Gastrocnemius medialis (tissue), 4 donors: ENCODE measurements around the gene PTPN23. TPM values are rescaled to one million over a fixed set of nuclear protein-coding genes. Genes with fewer than 3 reads are reported as not detected.

Source experiments
- ATAC-seq, 2 donors: fragments of 150-250 bp; one replicate each; pipeline ENCODE4 v1.9.1; 2016
- DNase-seq, 2 donors: peaks; one replicate each; pipeline ENCODE4 v3.0.0-alpha.2; 2019
- H3K27ac ChIP-seq, 4 donors: fragments of 200-600 bp; sonication (generic); 1 replicate in 1 of 4; 2 replicates in 3 of 4; pipeline ENCODE4 v1.5.1; 2016 to 2018; ENCODE audit warnings: mild to moderate bottlenecking in 2 of 4, moderate library complexity in 1 of 4
- H3K27me3 ChIP-seq, 3 donors: fragments of 200-600 bp; sonication (generic) in 2 of 3; 1 replicate in 1 of 3; 2 replicates in 2 of 3; pipeline versions ENCODE4 v1.5.1 to v1.6.0; 2016 to 2019; ENCODE audit warnings: mild to moderate bottlenecking in 1 of 3, moderate library complexity in 1 of 3
- H3K36me3 ChIP-seq, 2 donors: fragments of 200-600 bp; sonication (generic) in 1 of 2; one replicate each; pipeline ENCODE4 v1.5.1; 2017 to 2018
- H3K4me1 ChIP-seq, 2 donors: fragments of 200-600 bp; sonication (generic) in 1 of 2; one replicate each; pipeline ENCODE4 v1.5.1; 2016 to 2017; ENCODE audit warnings: mild to moderate bottlenecking in 2 of 2
- H3K4me3 ChIP-seq, 4 donors: fragments of 200-600 bp; sonication (generic) in 3 of 4; 1 replicate in 1 of 4; 2 replicates in 3 of 4; pipeline ENCODE4 v1.5.1; 2016 to 2019; ENCODE audit warnings: mild to moderate bottlenecking in 2 of 4
- H3K9me3 ChIP-seq, 3 donors: fragments of 200-600 bp; sonication (generic) in 2 of 3; 1 replicate in 1 of 3; 2 replicates in 2 of 3; pipeline ENCODE4 v1.5.1; 2016 to 2019
- POLR2A ChIP-seq, 2 donors: fragments of 450-650 bp; IDR thresholded peaks; one replicate each; pipeline ENCODE4 v1.6.1; 2017; ENCODE audit warnings: antibody characterized with exemption in 2 of 2, mild to moderate bottlenecking in 2 of 2, moderate library complexity in 2 of 2
- in situ Hi-C, 4 donors: fragments of 200-750 bp; cut with MboI; loops; one replicate each; pipeline versions ENCODE4 v1.15.0 to v1.8.0; 2017; ENCODE audit warnings: low sequenced_read_pairs in 4 of 4
- intact Hi-C: fragments of 100-400 bp; cut with DNase I; formaldehyde crosslinking; loops from one replicate; pipeline ENCODE4 v1.15.1; 2023; ENCODE audit warnings: low total_unique reads
- total RNA-seq, 4 donors: library from RNA; depleted of rRNA; stranded (reverse); fragments of >200 nt; gene quantifications; one replicate each; pipeline versions ENCODE4 v1.1.0 to v1.2.3, GENCODE V29; 2016
- TF ChIP-seq, protein P1 (sequence below), 5 experiments: fragments of 450-650 bp in 3 of 5; fragments of 200-600 bp in 2 of 5; sonication (generic) in 2 of 5; IDR thresholded peaks in 4 of 5; conservative IDR thresholded peaks in 1 of 5; 1 replicate in 4 of 5; 2 replicates in 1 of 5; pipeline ENCODE4 v1.5.1; 2016 to 2019; ENCODE audit warnings: antibody characterized with exemption in 5 of 5, mild to moderate bottlenecking in 3 of 5, moderate library complexity in 3 of 5

The PTPN23 gene
- total RNA-seq, 4 donors from 2014 or later, result 10.5 to 37.3 (median 23.7) TPM

- TF ChIP-seq POLR2A (IDR thresholded peaks at IDR 0.05), result no peak
- TF ChIP-seq, protein P1, sequence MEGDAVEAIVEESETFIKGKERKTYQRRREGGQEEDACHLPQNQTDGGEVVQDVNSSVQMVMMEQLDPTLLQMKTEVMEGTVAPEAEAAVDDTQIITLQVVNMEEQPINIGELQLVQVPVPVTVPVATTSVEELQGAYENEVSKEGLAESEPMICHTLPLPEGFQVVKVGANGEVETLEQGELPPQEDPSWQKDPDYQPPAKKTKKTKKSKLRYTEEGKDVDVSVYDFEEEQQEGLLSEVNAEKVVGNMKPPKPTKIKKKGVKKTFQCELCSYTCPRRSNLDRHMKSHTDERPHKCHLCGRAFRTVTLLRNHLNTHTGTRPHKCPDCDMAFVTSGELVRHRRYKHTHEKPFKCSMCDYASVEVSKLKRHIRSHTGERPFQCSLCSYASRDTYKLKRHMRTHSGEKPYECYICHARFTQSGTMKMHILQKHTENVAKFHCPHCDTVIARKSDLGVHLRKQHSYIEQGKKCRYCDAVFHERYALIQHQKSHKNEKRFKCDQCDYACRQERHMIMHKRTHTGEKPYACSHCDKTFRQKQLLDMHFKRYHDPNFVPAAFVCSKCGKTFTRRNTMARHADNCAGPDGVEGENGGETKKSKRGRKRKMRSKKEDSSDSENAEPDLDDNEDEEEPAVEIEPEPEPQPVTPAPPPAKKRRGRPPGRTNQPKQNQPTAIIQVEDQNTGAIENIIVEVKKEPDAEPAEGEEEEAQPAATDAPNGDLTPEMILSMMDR (IDR thresholded peaks at IDR 0.05 in 4 of 5, conservative IDR thresholded peaks at IDR 0.05 in 1 of 5), result no peak
- Histone ChIP-seq H3K4me3 (no peak overlapping the region), H3K9me3 (no peaks in the 10 kb centered on the region), H3K4me1 (peaks cover 0 to under 1% of the 10 kb centered on the region in 2 donors), H3K27me3 (no peaks in the 10 kb centered on the region), H3K27ac (no peak overlapping the region), H3K36me3 (peaks cover 0 to 91% of the 10 kb centered on the region in 2 donors)
- DNase-seq (no peak), ATAC-seq (no peak)
- in situ Hi-C loops (no loop called here), intact Hi-C loops (no loop called here)
These were observed 29.5 kb downstream of the PTPN23 start for GRCh38 chr3:47410417-47410720.

GRCh38 chr3:47410801-47411646, 30.2 kb downstream of the PTPN23 start:
- Histone ChIP-seq H3K27me3 (no peaks in the 10 kb centered on the region), H3K4me3 (no peak overlapping the region), H3K27ac (no peak overlapping the region), H3K4me1 (no peaks in the 10 kb centered on the region), H3K9me3 (no peaks in the 10 kb centered on the region), H3K36me3 (peaks cover 0 to 90% of the 10 kb centered on the region in 2 donors)
- TF ChIP-seq, protein P1 (IDR thresholded peaks at IDR 0.05 in 4 of 5, conservative IDR thresholded peaks at IDR 0.05 in 1 of 5), result no peak
- TF ChIP-seq POLR2A (IDR thresholded peaks at IDR 0.05), result no peak
- intact Hi-C loops, result no loop called here
- in situ Hi-C loops, result no loop called here
- no peak for ATAC-seq
- DNase-seq, result no peak

DNA sequence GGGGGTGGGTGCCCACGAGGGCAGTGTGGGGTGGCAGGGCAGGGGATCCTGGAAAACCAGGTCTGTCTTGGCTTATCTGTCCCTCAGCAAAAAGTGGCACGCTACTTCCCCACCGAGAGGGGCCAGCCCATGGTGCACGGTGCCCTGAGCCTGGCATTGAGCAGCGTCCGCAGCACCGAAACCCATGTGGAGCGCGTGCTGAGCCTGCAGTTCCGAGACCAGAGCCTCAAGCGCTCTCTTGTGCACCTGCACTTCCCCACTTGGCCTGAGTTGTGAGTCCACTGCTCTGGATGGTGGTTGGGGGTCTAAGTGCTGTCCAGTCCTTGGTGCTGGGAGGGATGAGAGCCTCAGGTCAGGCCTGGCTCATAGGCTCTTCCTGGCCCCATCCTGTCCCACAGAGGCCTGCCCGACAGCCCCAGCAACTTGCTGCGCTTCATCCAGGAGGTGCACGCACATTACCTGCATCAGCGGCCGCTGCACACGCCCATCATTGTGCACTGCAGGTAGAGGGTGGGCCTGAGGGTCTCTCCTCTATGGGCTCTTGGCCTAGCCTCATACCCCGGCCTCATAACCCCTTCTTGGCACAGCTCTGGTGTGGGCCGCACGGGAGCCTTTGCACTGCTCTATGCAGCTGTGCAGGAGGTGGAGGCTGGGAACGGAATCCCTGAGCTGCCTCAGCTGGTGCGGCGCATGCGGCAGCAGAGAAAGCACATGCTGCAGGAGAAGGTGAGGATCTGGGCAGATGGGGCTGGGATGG, 31.1 kb downstream of the PTPN23 start:
- in situ Hi-C loops, result no loop called here
- no peak overlapping the region for H3K27ac ChIP-seq
- H3K9me3 ChIP-seq, result no peaks in the 10 kb centered on the region
- H3K4me1 ChIP-seq, result no peaks in the 10 kb centered on the region
- intact Hi-C loops, result no loop called here
- no peaks in the 10 kb centered on the region for H3K27me3 ChIP-seq
- no peak for TF ChIP-seq POLR2A (IDR thresholded peaks at IDR 0.05)
- TF ChIP-seq, protein P1 (IDR thresholded peaks at IDR 0.05 in 4 of 5, conservative IDR thresholded peaks at IDR 0.05 in 1 of 5), result no peak
- peaks cover 0 to 86% of the 10 kb centered on the region in 2 donors for H3K36me3 ChIP-seq
- DNase-seq (no peak), ATAC-seq (no peak)
- no peak overlapping the region for H3K4me3 ChIP-seq

GRCh38 chr3:47412453-47412756, 31.6 kb downstream of the PTPN23 start:
- Histone ChIP-seq H3K36me3 (peaks cover 0 to 87% of the 10 kb centered on the region in 2 donors), H3K27ac (no peak overlapping the region), H3K4me1 (no peaks in the 10 kb centered on the region), H3K9me3 (no peaks in the 10 kb centered on the region), H3K27me3 (no peaks in the 10 kb centered on the region), H3K4me3 (no peak overlapping the region)
- no peak for DNase-seq
- intact Hi-C loops (no loop called here), in situ Hi-C loops (no loop called here)
- ATAC-seq, result no peak
- TF ChIP-seq, protein P1 (IDR thresholded peaks at IDR 0.05 in 4 of 5, conservative IDR thresholded peaks at IDR 0.05 in 1 of 5), result no peak
- no peak for TF ChIP-seq POLR2A (IDR thresholded peaks at IDR 0.05)
